Activated T-cell treated with anti-CD3 and anti-CD28 coated beads, Interleukin-2, amount 50 U/mL, for 48 hours (primary cell): ENCODE measurements around the gene KLHL30.

Experiments
- DNase-seq, 2 experiments: peaks; one replicate each; pipeline ENCODE4 v3.0.0-alpha.2; 2020

Gene KLHL30

DNA sequence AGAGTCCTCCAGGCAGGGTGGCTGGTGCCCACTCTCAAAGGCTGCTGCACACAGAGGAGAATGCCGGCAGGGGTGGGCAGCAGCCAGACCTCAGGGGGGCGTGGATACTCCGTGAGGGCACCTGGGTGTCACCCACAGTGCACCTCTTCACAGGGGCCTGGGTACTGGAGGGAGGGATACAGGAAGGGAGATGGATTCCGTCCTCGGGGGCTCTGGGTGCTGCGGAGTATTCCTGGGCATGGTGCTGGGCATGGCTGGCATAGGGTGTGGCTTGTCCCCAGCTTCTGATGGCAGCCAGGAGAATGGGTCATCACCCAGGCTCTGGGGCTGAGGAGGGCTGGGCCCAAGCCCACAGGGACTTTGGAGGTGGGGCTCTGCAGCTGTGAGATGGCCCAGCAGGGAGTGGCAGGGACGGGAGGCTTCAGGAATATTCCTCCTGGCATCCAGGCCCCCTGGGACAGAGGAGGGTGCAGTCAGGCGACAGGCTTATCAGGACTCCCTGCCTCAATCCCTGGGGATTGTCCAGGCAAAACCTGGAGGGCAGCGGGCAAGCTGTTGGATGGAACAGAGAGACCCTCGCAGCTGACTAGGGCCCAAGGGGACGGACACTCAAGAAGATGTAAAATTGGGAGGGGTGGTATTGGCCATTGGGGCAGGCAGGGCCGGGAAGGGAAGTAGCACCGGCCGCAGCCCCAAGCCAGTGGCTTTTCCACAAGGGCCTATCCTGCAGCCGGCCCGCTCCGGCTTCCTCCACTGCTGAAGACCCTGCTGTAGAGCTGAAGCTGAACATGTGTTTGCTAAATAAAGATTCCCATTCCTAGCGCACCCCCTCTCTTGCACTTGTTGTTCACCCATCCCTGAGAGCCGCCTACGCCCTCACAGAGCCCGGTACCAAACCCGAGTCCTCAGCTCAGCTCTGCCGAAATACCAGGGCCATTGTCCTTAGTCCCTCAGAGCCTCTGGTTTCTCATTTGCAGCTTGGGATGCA lies 5.7 kb upstream of the KLHL30 start:
- no peak for DNase-seq

DNA sequence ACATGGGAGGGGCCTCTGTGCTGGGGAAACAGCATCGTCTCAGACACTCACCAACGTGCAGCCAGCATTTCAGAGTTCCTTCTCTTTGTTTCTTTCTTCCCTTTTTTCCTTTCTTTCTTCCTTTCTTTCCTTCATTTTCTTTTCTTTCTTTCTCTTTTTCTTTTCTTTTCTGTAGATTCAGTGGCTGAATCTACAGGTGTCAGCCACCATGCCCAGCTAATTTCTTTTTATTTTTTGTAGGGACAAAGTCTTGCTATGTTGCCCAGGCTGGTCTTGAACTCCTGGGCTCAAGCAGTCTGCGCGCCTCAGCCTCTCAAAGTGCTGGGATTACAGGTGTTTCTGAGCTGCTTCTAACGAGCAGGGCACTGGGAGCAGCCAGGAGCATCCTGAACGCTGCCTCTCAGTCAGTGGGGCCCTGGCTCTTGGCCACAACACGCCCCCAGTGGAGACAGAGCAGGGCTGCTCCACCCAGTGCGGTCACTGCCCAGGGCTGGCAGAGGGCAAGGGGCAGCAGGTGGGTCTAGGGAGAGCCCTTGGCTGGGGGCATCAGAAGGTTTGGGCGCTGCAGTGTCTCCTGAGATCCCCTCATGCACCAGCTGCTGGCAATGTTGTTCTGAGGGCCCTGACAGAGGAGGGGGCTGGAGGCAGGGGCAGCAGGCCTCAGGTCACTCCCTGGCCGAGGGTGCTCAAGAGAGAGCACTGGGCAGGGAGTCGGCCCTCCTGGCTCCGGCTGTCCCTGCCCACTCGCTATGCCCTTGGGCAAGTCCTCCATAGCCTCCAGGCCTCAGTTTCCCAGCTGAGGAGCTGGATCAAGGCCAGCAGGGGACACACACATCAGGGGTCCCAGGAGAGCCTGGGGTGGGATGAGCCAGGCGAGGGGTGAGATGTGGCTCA lies 4.7 kb upstream of the KLHL30 start:
- no peak for DNase-seq

DNA sequence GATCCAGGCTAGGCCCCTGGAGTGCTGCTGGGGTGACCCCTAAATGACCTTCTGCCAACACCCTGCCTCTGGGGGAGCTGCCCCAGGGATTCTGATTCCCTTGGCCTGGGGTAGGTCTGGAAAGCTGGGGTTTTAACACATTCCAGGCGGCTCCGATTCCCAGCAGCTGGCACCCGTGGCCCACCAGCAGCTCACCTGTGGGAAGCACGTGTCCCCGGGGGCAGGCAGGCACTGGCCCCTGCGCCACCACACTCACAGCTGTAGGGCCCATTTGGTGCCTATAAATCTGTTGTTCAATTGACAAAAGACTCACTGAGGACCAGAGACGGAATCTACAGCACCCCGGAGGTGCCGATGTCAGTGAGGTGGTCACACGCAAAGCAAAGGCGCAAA lies 4.1 kb upstream of the KLHL30 start:
- DNase-seq, result no peak

DNA sequence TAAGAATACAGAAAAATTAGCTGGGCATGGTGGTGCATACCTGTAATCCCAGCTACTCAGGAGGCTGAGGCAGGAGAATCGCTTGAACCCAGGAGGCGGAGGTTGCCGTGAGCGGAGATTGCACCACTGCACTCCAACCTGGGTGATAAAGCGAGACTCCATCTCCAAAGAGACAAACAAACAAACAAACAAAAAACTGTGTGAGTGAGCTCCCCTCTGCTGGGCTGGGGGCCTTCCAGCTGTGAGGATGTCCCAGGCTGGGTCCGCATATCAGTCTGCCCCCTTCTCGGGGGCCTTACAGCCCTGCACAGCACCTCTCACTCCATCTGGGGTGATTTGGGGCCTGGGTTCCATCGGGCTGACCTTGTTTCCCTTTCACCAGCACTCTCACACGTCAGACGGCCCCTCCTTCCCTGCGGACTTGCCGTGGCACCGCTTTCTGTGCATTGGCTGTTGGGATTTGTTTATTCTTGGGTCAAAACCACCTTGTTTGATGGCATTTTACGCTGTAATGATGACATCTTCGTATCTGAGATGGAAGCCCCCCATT lies 2.8 kb upstream of the KLHL30 start:
- no peak for DNase-seq

DNA sequence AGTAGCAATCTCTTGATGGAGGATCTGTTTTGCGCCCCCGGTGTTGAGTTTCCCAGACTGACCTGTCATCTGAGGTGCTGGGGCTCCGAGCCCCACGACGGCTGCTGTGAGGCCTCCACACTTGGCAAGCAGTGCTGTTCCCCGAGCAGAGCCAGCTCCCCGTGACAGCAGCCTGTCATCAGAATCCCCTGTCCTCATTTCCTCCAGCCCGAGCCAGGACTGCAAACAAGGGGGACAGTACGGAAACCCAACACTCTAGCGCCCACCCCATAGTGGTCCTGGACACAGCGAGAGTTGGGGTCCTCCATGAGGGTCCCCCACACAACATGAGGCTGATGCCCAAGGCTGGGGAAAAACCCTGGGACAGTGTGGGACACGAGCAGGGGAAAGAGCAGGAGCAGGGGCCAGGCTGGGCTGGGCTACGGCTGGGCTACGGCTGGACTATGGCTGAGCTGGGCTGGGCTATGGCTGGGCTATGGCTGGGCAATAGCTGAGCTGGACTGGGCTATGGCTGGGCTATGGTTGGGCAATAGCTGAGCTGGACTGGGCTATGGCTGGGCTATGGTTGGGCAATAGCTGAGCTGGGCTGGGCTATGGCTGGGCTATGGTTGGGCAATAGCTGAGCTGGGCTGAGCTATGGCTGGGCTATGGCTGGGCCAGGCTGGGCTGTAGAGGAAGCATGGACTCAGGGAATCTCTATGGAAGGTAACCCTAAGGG lies 1.5 kb upstream of the KLHL30 start:
- no peak for DNase-seq

DNA sequence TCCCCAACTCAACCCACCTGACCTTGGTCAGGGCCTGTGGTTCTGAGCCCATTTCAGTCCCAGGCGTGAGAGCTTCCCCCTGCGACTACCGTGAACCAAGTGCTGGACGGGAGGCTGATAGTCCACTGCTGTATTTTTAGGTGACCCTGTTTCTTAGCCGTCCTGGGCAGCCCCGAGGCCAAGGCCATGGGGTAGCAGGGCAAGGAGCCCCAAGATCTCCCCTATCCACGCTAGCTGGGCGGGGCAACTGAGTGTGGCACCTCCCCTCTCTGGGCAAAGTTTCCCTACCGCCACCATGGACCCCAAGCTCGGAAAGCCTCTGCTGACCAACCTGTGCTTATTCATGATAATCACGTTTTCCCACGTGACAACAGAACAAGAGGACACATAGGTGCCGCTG lies 583 bp upstream of the KLHL30 start:
- no peak for DNase-seq

DNA sequence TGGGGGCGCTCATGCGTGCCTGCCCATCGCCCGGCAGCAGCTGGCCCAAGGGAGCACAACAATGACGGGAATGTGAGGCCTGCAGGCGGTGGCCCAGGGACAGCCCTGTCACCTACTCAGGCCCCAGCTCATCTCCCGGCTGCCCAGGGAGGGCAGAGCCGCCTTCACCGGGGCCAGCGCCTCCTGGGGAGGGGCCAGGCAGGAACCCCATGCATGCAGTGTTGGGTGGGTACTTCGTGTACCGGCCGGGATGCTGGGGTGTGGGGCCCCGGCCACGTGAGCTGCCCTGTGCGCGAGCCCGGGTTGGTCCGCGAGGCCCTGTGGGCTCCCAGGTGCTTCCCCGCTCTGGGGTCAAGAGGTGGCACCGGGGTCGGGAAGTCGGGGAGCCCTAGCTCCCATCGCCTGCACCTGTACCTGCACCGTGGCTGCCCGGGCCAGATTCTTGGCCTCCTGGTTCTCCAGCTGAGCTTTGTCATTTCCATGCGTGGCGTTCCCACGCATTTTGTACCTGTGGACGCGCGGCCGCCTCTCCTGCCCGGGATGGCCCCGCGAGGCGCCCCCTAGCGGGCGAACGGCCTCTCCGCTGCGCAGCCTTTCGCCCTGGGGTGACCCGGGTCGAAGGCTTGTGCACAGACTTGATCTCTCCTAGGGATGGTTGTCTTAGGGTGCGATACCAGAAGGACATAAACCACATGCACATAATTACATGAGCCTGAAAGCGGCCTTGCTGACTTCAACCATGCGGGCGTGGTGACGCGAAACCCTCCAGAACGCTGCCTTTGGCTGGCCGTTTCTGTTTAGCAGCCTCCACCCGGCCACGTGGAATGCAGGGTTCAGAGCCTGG lies 950 bp downstream of the KLHL30 start:
- DNase-seq, result peak; percentile 59 to 64

DNA sequence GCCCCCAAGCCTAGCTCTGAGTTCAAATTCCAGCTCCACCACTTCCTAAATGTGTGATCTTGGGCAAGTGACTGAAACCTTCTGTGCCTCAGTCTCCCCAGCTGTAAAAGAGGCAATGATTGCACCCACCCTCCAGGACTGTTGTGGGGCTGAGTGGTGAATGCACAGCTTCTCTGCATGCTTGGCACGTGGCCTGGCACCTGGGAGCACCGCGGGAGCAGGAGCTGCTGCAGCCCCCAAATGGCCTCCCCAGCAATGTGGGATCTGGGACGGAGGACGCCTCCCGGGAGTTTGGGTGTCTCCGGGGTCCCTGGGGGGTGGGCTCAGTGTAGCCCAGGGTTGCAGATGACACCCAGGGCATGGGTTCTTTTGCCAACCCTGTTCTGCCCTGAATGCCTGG lies 1.6 kb downstream of the KLHL30 start:
- DNase-seq, result no peak

DNA sequence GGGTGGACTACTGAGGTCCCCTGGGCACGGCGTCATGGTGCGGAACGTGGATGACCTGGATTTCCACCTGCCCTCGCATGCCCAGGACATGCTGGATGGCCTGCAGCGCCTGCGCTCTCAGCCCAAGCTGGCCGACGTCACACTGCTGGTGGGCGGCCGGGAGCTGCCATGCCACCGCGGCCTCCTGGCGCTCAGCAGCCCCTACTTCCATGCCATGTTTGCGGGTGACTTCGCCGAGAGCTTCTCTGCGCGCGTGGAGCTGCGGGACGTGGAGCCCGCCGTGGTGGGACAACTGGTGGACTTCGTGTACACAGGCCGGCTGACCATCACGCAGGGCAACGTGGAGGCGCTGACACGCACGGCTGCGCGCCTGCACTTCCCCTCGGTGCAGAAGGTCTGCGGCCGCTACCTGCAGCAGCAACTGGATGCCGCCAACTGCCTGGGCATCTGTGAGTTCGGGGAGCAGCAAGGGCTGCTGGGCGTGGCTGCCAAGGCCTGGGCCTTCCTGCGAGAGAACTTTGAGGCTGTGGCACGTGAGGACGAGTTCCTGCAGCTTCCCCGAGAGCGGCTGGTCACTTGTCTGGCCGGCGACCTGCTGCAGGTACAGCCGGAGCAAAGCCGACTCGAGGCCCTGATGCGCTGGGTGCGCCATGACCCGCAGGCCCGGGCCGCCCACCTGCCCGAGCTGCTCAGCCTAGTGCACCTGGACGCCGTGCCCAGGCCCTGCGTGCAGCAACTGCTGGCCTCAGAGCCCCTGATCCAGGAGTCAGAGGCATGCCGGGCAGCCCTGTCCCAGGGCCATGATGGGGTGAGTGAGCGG lies 2.5 kb downstream of the KLHL30 start:
- no peak for DNase-seq

DNA sequence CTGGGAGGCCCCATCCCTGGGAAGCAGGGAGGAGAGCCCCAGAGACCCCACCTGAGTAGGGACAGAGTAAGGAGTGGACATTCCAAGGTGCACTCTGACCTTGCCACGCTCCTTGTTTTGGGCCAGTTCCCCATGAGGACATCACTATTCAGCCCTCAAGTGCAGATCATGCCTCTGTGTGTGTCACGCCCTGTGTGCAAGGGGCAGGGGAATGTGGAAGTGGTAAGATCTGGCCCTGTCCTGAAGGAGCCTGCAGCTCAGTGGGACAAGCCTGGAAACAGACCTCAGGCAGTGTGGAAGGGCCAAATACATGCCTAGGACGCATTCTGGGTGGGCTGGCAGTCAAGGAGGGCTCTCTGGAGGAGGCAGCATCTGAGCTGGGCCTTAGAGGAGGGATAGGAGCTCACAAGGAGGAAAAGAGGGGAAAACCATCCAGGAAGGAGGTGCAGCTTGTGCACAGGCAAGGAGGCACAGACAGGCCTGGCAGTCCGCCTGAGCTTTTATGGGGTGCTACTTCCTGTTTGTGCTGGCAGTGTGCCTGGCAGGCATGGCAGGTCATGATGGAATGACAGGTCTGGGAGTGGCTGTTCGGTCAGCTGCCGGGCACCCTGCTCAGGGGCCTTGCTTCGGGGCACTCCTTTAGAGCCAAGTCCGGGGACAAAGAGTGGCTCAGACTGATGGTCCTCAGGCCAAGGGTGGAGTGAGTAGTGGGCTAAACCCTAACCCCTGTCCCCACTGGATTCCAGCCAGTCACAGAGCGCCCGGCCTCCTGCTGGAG lies 3.3 kb downstream of the KLHL30 start:
- no peak for DNase-seq

DNA sequence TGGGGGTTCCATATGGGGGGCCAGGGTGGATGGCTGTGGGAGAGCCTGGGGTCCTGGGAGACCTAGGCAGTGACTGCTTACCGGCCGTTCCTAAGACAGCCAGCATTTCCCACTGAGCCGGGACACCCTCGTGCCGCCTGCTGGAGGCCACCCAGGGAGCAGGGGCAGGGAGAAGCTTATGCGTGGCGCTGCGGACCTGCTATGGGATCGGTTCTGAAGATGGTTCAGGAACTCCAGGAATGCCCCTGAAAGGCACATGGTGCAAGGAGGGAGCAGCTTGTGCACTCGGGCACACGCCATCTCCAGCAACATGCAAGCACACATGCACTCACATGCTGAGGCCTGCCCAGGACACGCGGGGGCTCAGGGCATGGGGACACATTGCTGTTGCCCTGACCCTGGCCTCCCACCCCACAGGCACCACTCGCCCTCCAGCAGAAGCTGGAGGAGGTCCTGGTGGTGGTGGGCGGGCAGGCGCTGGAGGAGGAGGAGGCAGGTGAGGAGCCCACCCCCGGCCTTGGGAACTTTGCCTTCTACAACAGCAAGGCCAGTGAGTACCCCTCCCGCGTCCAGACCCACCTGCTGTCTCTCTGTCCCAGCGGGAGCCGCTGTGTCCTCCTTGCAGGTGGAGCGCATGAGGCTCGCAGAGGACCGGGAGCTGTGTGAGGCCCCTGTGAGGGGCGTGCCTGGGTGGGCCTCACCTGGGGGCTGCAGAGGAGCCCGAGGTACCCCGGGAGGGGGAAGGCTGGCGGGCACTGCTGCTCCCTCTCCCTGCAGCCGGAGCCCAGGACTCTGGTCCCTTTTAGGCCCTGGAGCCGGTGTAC lies 4.1 kb downstream of the KLHL30 start:
- no peak for DNase-seq

DNA sequence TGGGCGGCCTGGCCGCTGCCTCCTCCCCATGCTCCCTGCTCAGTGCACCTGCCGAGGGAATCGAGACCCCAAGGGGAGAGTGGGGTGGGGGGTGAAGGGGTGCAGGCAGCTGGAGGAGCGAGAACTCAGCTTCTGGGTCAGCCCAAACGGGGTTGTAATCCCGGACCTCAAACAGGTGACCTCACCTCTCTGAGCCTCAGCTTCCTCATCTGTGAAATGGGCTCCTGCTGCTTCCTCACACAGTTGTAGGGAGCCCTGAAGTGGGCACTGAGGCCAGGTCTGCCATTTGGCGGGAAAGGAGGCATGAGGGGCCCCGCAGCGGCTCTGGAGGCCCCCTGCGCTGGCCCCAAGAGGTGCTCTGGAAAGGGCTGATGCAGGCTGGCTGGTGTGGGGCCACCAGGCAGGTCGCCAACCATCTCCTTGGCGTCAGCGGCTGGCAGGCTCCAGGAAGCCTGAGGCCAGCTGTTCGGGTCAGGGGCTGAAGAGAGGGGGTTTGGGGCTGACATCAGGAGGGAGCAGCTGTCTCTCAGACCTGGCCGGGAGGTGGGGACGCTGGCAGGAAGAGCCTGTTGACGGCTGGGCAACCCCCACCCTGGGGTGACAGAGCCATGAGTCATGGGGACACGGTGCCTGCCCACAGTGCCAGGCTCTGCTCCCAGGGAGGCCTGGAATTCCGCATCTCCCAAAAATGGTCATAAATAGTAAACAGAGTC lies 4.9 kb downstream of the KLHL30 start:
- DNase-seq, result peak in 1 of 2 experiments; percentile 46

DNA sequence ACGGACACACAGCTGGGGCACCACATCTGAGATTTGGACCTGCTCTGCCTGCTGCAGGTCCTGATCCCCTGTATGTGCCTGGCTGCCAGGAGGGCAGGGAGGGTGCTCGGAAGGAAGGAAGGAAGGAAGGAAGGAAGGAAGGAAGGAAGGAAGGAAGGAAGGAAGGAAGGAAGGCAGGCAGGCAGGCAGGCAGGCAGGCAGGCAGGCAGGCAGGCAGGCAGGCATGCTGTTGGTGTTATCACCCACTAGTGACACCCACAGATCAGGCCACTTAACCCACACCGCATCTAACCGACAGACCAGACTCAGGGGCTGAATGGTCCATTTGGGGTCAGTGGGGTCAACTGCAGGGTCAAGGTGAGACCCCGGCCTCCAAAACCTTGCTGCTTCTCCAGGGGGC lies 5.8 kb downstream of the KLHL30 start:
- no peak for DNase-seq

DNA sequence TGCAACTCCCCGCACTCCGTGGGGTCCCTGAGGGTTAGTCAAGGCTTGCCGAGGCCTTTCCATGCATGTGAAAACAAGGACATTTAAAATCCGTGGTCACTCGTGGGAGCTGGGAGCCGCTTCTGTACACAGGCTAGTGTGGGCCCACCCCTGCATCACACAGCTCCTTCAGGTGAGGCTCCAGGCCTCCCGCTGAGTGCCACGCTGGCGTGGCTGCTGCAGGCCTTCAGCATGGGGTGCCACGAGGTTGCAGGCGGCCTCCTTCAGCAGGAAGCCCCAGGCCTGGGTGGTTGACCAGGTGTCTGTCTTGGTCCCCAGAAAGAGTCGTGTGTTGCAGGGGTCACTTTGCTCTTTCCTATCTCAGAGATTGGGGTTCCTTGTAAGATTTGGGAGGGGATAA lies 6.6 kb downstream of the KLHL30 start:
- no peak for DNase-seq

DNA sequence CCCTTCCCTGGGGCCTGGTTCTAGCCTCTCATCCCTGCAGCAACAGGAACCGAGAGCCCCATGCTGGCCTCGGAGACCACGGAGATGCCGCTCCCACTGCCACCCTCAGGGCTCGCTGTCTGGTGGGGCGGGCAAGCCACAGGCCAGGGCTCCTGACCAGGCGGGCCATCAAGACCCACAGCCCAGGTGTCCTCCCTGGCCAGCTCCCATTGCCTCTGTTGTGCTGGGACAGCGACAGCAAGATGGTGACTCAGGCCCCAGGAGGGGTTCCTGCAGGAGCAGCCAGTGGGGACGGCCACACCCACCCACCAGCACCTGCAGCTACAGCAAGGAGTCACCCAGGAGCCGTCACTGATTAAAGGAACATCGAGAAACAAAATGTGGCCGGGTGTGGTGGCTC lies 7.4 kb downstream of the KLHL30 start:
- DNase-seq, result no peak

DNA sequence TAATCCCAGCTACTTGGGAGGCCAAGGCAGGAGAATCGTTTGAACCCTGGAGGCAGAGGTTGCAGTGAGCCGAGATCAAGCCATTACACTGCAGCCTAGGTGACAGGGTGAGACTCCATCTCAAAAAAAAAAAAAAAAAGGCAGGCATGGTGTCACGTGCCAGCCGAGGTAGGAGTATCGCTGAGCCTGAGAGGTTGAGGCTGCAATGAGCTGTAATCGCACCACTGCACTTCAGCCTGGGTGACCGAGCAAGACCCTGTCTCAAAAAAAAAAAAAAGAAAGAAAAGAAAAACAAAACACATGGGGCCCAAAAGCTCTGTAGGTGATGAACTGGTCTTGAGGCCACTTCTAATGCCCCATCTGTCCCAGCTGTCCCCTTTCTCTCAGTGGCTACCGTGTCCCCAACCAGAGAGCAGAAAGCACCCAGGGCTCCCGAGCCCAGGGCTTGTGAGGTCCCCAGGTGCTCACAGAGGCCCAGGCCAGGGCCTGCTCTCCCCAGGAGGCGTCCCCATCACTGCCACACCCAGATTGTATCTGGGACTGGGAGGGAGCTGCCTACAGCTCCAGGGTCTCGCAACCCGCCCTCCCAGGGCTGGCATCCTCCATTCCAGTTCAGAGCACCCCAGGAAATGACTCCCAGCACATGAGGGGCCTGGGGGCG lies 8.5 kb downstream of the KLHL30 start:
- no peak for DNase-seq

DNA sequence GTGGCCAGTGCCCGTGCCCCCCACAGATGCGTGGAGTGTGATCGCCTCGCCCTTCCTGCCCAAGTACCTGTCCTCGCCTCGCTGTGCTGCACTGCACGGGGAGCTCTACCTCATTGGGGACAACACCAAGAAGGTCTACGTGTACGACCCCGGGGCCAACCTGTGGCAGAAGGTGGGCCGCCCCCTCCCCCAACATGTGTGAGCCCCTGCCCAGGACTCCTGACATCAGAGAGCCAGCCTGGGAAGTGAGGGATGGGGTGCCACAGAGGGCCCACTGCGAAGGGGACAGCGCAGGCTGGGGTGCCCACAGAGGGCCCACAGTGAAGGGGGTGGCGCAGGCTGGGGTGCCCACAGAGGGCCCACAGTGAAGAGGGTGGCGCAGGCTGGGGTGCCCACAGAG lies 10.5 kb downstream of the KLHL30 start:
- DNase-seq, result no peak
